ENCODE data around the gene DROSHA.

Gene DROSHA

GRCh38 chr5:31476738-31477141 lies 55.2 kb downstream of the DROSHA start:
- H3K9ac ChIP-seq (ENCODE audit: low read depth, low read length): no peak overlapping the region
- H3K79me2 ChIP-seq (ENCODE audit: insufficient read depth, low read length): no peaks in the 10 kb centered on the region
- peaks cover 55% of the 10 kb centered on the region for H3K36me3 ChIP-seq (ENCODE audit: insufficient read depth, low read length)
- DNase-seq: no peak
- no peaks in the 10 kb centered on the region for H4K20me1 ChIP-seq (ENCODE audit: insufficient read depth, low read length)
- H2AFZ ChIP-seq (ENCODE audit: low read depth, low read length): no peak overlapping the region
- ATAC-seq (ENCODE audit: insufficient read depth, low read depth): no peak
- H3K27me3 ChIP-seq (ENCODE audit: insufficient read depth, low read length, poor library complexity): no peaks in the 10 kb centered on the region
- H3K27ac ChIP-seq (ENCODE audit: low read length): no peak overlapping the region
- TF ChIP-seq EZH2 (IDR thresholded peaks at IDR 0.05; ENCODE audit: borderline replicate concordance, low read depth, low read length, severe bottlenecking): no peak
- no peak for TF ChIP-seq CTCF (IDR thresholded peaks at IDR 0.05; ENCODE audit: borderline replicate concordance, extremely low read depth, low read length, poor library complexity, severe bottlenecking)
- no peak overlapping the region for H3K4me2 ChIP-seq (ENCODE audit: insufficient read depth, low read length)
- no peak overlapping the region for H3K4me3 ChIP-seq (ENCODE audit: low read depth in 1 of 2, low read length in 2 of 2)
- H3K4me1 ChIP-seq (ENCODE audit: insufficient read depth, low read length): no peaks in the 10 kb centered on the region
- no peaks in the 10 kb centered on the region for H3K9me3 ChIP-seq (ENCODE audit: insufficient read depth, low read length, severe bottlenecking)

GRCh38 chr5:31471916-31472315 lies 60.0 kb downstream of the DROSHA start:
- Histone ChIP-seq H3K79me2 (ENCODE audit: insufficient read depth, low read length) (no peaks in the 10 kb centered on the region), H3K27me3 (ENCODE audit: insufficient read depth, low read length, poor library complexity) (no peaks in the 10 kb centered on the region), H3K9me3 (ENCODE audit: insufficient read depth, low read length, severe bottlenecking) (no peaks in the 10 kb centered on the region), H4K20me1 (ENCODE audit: insufficient read depth, low read length) (no peaks in the 10 kb centered on the region), H3K27ac (ENCODE audit: low read length) (no peak overlapping the region), H2AFZ (ENCODE audit: low read depth, low read length) (no peak overlapping the region), H3K4me1 (ENCODE audit: insufficient read depth, low read length) (no peaks in the 10 kb centered on the region), H3K4me3 (ENCODE audit: low read depth in 1 of 2, low read length in 2 of 2) (no peak overlapping the region), H3K9ac (ENCODE audit: low read depth, low read length) (no peak overlapping the region), H3K36me3 (ENCODE audit: insufficient read depth, low read length) (peaks cover 73% of the 10 kb centered on the region), H3K4me2 (ENCODE audit: insufficient read depth, low read length) (no peak overlapping the region)
- DNase-seq (no peak), ATAC-seq (ENCODE audit: insufficient read depth, low read depth) (no peak)
- TF ChIP-seq EZH2 (IDR thresholded peaks at IDR 0.05; ENCODE audit: borderline replicate concordance, low read depth, low read length, severe bottlenecking) (no peak), CTCF (IDR thresholded peaks at IDR 0.05; ENCODE audit: borderline replicate concordance, extremely low read depth, low read length, poor library complexity, severe bottlenecking) (no peak)

- Histone ChIP-seq H3K4me2 (ENCODE audit: insufficient read depth, low read length) (no peak overlapping the region), H4K20me1 (ENCODE audit: insufficient read depth, low read length) (no peaks in the 10 kb centered on the region), H3K4me1 (ENCODE audit: insufficient read depth, low read length) (no peaks in the 10 kb centered on the region), H3K27ac (ENCODE audit: low read length) (no peak overlapping the region), H3K9me3 (ENCODE audit: insufficient read depth, low read length, severe bottlenecking) (peaks cover 3% of the 10 kb centered on the region), H3K79me2 (ENCODE audit: insufficient read depth, low read length) (no peaks in the 10 kb centered on the region), H3K36me3 (ENCODE audit: insufficient read depth, low read length) (peaks cover 76% of the 10 kb centered on the region), H3K4me3 (ENCODE audit: low read depth in 1 of 2, low read length in 2 of 2) (no peak overlapping the region), H3K27me3 (ENCODE audit: insufficient read depth, low read length, poor library complexity) (no peaks in the 10 kb centered on the region), H3K9ac (ENCODE audit: low read depth, low read length) (no peak overlapping the region), H2AFZ (ENCODE audit: low read depth, low read length) (no peak overlapping the region)
- ATAC-seq (ENCODE audit: insufficient read depth, low read depth) (no peak), DNase-seq (no peak)
- TF ChIP-seq EZH2 (IDR thresholded peaks at IDR 0.05; ENCODE audit: borderline replicate concordance, low read depth, low read length, severe bottlenecking) (no peak), CTCF (IDR thresholded peaks at IDR 0.05; ENCODE audit: borderline replicate concordance, extremely low read depth, low read length, poor library complexity, severe bottlenecking) (no peak)
Measured at GRCh38 chr5:31471040-31471439, 60.9 kb downstream of the DROSHA start.

GRCh38 chr5:31470608-31471007 lies 61.3 kb downstream of the DROSHA start:
- Histone ChIP-seq H3K9ac (ENCODE audit: low read depth, low read length) (no peak overlapping the region), H4K20me1 (ENCODE audit: insufficient read depth, low read length) (no peaks in the 10 kb centered on the region), H3K4me2 (ENCODE audit: insufficient read depth, low read length) (no peak overlapping the region), H3K4me3 (ENCODE audit: low read depth in 1 of 2, low read length in 2 of 2) (no peak overlapping the region), H3K79me2 (ENCODE audit: insufficient read depth, low read length) (no peaks in the 10 kb centered on the region), H3K27me3 (ENCODE audit: insufficient read depth, low read length, poor library complexity) (no peaks in the 10 kb centered on the region), H3K36me3 (ENCODE audit: insufficient read depth, low read length) (peaks cover 76% of the 10 kb centered on the region), H2AFZ (ENCODE audit: low read depth, low read length) (no peak overlapping the region), H3K27ac (ENCODE audit: low read length) (no peak overlapping the region), H3K4me1 (ENCODE audit: insufficient read depth, low read length) (no peaks in the 10 kb centered on the region), H3K9me3 (ENCODE audit: insufficient read depth, low read length, severe bottlenecking) (peaks cover 5% of the 10 kb centered on the region)
- ATAC-seq (ENCODE audit: insufficient read depth, low read depth) (no peak), DNase-seq (no peak)
- TF ChIP-seq CTCF (IDR thresholded peaks at IDR 0.05; ENCODE audit: borderline replicate concordance, extremely low read depth, low read length, poor library complexity, severe bottlenecking): no peak
- no peak for TF ChIP-seq EZH2 (IDR thresholded peaks at IDR 0.05; ENCODE audit: borderline replicate concordance, low read depth, low read length, severe bottlenecking)

Data from DND-41 (cell line).